Ishikawa (cell line): ENCODE measurements around the gene MTHFD1.

Experiments
- CREB1 ChIP-seq: IDR thresholded peaks from 2 replicates; pipeline ENCODE4 v1.6.1; 2012; ENCODE audit warnings: low read depth
- NFIC ChIP-seq: IDR thresholded peaks from 2 replicates; pipeline ENCODE4 v1.6.1; 2012
- RAD21 ChIP-seq: IDR thresholded peaks from 2 replicates; pipeline ENCODE4 v1.6.1; 2012; ENCODE audit warnings: low read depth
- TAF1 ChIP-seq: IDR thresholded peaks from 2 replicates; pipeline ENCODE4 v1.6.1; 2012; ENCODE audit warnings: low read depth, mild to moderate bottlenecking
- TEAD4 ChIP-seq: IDR thresholded peaks from 2 replicates; pipeline ENCODE4 v1.6.1; 2012
- YY1 ChIP-seq: IDR thresholded peaks from 2 replicates; pipeline ENCODE4 v1.6.1; 2012; ENCODE audit warnings: low read depth
- TF ChIP-seq, protein P1 (sequence below): IDR thresholded peaks from 2 replicates; pipeline ENCODE4 v1.6.1; 2012

DNA sequence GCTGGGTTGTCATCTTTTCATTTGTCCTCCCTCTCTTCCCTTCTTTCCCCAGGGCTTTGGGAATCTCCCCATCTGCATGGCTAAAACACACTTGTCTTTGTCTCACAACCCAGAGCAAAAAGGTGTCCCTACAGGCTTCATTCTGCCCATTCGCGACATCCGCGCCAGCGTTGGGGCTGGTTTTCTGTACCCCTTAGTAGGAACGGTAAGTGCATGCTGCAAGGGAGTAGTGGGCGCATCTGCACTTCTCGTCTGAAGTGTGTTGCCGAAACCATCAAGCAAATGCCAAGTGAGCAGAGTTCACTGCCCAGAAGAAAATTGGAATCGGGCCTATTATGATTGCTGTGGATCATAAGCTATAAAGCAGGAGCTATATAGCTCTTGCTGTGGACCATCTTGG, 66.5 kb downstream of the MTHFD1 start:
- no peak for TF ChIP-seq NFIC
- no peak for TF ChIP-seq RAD21
- no peak for TF ChIP-seq TAF1
- TF ChIP-seq, protein P1, sequence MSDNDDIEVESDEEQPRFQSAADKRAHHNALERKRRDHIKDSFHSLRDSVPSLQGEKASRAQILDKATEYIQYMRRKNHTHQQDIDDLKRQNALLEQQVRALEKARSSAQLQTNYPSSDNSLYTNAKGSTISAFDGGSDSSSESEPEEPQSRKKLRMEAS, result no peak
- no peak for TF ChIP-seq TEAD4
- no peak for TF ChIP-seq CREB1
- no peak for TF ChIP-seq YY1
